ENCODE results near the gene DDOST.

DNA sequence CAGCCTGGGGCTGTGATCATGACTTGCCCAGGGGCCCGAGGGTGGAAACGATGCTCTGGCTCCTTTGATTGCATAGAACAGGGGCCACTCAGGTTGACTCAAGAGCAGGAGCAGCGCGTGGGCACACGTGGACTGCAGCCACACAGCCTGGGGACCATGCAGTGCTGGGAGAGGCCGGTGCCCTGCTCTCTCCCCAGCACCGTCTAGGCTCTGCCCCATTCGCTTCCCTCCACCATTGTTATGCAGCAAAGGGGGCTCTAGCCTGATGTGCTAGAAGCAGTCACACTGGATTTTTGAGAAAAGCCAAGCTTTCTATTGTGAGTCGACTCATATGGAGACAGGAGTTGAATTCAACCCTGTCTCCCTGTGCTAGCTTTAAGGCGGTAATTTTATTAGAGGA, 19.2 kb downstream of the DDOST start:
- TF ChIP-seq, protein P1, sequence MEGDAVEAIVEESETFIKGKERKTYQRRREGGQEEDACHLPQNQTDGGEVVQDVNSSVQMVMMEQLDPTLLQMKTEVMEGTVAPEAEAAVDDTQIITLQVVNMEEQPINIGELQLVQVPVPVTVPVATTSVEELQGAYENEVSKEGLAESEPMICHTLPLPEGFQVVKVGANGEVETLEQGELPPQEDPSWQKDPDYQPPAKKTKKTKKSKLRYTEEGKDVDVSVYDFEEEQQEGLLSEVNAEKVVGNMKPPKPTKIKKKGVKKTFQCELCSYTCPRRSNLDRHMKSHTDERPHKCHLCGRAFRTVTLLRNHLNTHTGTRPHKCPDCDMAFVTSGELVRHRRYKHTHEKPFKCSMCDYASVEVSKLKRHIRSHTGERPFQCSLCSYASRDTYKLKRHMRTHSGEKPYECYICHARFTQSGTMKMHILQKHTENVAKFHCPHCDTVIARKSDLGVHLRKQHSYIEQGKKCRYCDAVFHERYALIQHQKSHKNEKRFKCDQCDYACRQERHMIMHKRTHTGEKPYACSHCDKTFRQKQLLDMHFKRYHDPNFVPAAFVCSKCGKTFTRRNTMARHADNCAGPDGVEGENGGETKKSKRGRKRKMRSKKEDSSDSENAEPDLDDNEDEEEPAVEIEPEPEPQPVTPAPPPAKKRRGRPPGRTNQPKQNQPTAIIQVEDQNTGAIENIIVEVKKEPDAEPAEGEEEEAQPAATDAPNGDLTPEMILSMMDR (IDR thresholded peaks at IDR 0.05): no peak
- no peak for TF ChIP-seq POLR2A (IDR thresholded peaks at IDR 0.05)

Measured in body of pancreas (tissue), 4 donors.